Fibroblast of villous mesenchyme (primary cell): ENCODE results near the gene C4orf54. TPM values are rescaled to one million over a fixed set of nuclear protein-coding genes. Genes with fewer than 3 reads are reported as not detected.

ENCODE experiments used
- DNase-seq: peaks from one replicate; pipeline ENCODE4 v3.0.0-alpha.2; 2010; ENCODE audit warnings: low read depth
- H3K4me3 ChIP-seq: 2 replicates; pipeline ENCODE4 v1.5.1; 2011; ENCODE audit warnings: low read depth, mild to moderate bottlenecking, low read length
- CTCF ChIP-seq: IDR thresholded peaks from 2 replicates; pipeline ENCODE4 v1.5.1; 2012; ENCODE audit warnings: low read depth, mild to moderate bottlenecking, low read length; ENCODE audit not compliant: insufficient read depth
- total RNA-seq: library from RNA; depleted of rRNA; stranded (reverse); fragments of >200 nt; gene quantifications from 2 replicates; pipeline ENCODE4 v1.2.3, GENCODE V29; 2012

The C4orf54 gene
- total RNA-seq, 1 donor, result not detected

- no peak for TF ChIP-seq CTCF
- no peak for DNase-seq
- H3K4me3 ChIP-seq, result no peak overlapping the region
Measured at GRCh38 chr4:99653916-99654315, 3.7 kb downstream of the C4orf54 start.

GRCh38 chr4:99652596-99653436 lies 4.8 kb downstream of the C4orf54 start:
- TF ChIP-seq CTCF, result no peak
- H3K4me3 ChIP-seq, result no peak overlapping the region
- DNase-seq, result no peak

- TF ChIP-seq CTCF, result no peak
- no peak for DNase-seq
- H3K4me3 ChIP-seq, result no peak overlapping the region
Measured at GRCh38 chr4:99651811-99652485, 5.7 kb downstream of the C4orf54 start.

- no peak for DNase-seq
- H3K4me3 ChIP-seq, result no peak overlapping the region
- TF ChIP-seq CTCF, result no peak
Measured at GRCh38 chr4:99651016-99651769, 6.4 kb downstream of the C4orf54 start.

GRCh38 chr4:99649778-99650177 lies 7.8 kb downstream of the C4orf54 start:
- H3K4me3 ChIP-seq, result no peak overlapping the region
- no peak for TF ChIP-seq CTCF
- no peak for DNase-seq

GRCh38 chr4:99649208-99649607 lies 8.4 kb downstream of the C4orf54 start:
- H3K4me3 ChIP-seq, result no peak overlapping the region
- no peak for DNase-seq
- no peak for TF ChIP-seq CTCF
